Vagina (tissue), 2 donors: ENCODE data around the gene RNF135.

Experiments
- POLR2A ChIP-seq, 2 donors: fragments of 450-650 bp; IDR thresholded peaks; one replicate each; pipeline ENCODE4 v1.6.1; 2017; ENCODE audit warnings: antibody characterized with exemption in 2 of 2, mild to moderate bottlenecking in 2 of 2, moderate library complexity in 2 of 2
- POLR2AphosphoS5 ChIP-seq, 2 donors: sonication (generic); formaldehyde crosslinking; IDR thresholded peaks; one replicate each; pipeline ENCODE4 v1.9.0; 2017; ENCODE audit warnings: antibody characterized with exemption in 2 of 2, mild to moderate bottlenecking in 2 of 2, low read depth in 1 of 2; ENCODE audit not compliant: insufficient read depth in 1 of 2
- TF ChIP-seq, protein P1 (sequence below), 3 experiments: fragments of 450-650 bp in 2 of 3; fragments of 200-600 bp in 1 of 3; sonication (generic) in 1 of 3; IDR thresholded peaks; one replicate each; pipeline ENCODE4 v1.5.1; 2017 to 2019; ENCODE audit warnings: antibody characterized with exemption in 3 of 3, mild to moderate bottlenecking in 2 of 3, moderate library complexity in 2 of 3

DNA sequence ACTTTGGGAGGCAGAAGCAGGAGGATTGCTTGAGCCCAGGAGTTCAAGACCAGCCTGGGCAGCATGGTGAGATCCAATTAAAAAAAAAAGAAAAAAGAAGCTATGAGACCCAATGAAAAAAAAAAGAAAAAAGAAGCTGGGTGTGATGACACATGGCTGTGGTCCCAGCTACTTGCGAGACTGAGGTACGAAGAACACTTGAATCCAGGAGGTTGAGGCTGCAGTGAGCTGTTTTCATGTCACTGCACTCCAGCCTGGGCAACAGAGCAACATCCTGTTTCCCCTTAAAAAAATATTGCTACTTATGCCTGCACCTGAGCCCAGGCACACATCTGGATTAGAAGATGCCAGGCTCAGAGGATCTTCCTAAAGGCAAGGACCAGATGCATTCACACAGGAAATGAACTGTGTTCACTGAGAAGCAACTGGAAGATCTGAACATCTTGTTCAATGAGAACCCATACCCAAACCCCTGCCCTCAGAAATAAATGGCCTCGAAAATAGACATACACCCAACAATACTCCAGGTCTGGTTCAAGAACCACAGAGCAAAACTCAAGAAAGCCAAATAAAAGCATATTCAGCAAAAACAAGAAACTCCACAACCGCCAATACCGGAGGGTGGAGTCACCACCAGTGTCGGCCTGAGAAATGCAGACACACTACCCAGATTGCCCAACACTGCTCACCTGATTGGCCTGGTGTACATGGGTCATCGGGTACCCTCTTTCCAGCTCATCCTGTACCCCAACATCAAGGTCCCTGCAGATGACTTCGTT lies 4.4 kb downstream of the RNF135 start:
- TF ChIP-seq, protein P1, sequence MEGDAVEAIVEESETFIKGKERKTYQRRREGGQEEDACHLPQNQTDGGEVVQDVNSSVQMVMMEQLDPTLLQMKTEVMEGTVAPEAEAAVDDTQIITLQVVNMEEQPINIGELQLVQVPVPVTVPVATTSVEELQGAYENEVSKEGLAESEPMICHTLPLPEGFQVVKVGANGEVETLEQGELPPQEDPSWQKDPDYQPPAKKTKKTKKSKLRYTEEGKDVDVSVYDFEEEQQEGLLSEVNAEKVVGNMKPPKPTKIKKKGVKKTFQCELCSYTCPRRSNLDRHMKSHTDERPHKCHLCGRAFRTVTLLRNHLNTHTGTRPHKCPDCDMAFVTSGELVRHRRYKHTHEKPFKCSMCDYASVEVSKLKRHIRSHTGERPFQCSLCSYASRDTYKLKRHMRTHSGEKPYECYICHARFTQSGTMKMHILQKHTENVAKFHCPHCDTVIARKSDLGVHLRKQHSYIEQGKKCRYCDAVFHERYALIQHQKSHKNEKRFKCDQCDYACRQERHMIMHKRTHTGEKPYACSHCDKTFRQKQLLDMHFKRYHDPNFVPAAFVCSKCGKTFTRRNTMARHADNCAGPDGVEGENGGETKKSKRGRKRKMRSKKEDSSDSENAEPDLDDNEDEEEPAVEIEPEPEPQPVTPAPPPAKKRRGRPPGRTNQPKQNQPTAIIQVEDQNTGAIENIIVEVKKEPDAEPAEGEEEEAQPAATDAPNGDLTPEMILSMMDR (IDR thresholded peaks at IDR 0.05) = no peak
- TF ChIP-seq POLR2A (IDR thresholded peaks at IDR 0.05) (no peak), POLR2AphosphoS5 (IDR thresholded peaks at IDR 0.05; ENCODE audit: insufficient read depth in 1 of 2, low read depth in 1 of 2) (no peak)
